ENCODE results near the gene EXPH5. TPM values are rescaled to one million over a fixed set of nuclear protein-coding genes. Genes with fewer than 3 reads are reported as not detected.
A peak's percentile ranks its signal among the peaks of the same experiment; 100 is the strongest.

EXPH5 gene
- total RNA-seq, 1 experiment from 2014 or later: 18.1 TPM

DNA sequence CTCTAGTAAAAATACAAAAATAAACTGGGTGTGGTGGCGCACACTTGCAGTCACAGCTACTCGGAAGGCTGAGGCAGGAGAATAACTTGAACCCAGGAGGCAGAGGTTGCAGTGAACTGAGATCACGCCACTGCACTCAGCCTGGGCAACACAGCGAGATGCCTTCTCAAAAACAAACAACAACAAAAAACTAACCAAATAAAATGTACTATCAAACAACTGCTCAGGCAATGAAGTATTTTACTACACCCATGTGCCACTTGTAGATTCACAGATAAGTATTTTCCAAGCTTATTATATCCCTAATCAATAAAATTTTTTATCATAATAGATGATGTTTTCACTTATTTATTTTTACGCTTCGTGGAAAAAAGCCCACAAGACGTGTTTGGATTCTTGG lies 127.2 kb downstream of the EXPH5 start:
- peak overlapping the region; percentile 68 for H3K4me3 ChIP-seq (ENCODE audit: low read depth, low read length)
- TF ChIP-seq, protein P1, sequence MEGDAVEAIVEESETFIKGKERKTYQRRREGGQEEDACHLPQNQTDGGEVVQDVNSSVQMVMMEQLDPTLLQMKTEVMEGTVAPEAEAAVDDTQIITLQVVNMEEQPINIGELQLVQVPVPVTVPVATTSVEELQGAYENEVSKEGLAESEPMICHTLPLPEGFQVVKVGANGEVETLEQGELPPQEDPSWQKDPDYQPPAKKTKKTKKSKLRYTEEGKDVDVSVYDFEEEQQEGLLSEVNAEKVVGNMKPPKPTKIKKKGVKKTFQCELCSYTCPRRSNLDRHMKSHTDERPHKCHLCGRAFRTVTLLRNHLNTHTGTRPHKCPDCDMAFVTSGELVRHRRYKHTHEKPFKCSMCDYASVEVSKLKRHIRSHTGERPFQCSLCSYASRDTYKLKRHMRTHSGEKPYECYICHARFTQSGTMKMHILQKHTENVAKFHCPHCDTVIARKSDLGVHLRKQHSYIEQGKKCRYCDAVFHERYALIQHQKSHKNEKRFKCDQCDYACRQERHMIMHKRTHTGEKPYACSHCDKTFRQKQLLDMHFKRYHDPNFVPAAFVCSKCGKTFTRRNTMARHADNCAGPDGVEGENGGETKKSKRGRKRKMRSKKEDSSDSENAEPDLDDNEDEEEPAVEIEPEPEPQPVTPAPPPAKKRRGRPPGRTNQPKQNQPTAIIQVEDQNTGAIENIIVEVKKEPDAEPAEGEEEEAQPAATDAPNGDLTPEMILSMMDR (IDR thresholded peaks at IDR 0.05; ENCODE audit: insufficient read depth in 1 of 2, low read depth in 1 of 2, low read length in 1 of 2, severe bottlenecking in 1 of 2, unreplicated experiment in 1 of 2): no peak
- no peaks in the 10 kb centered on the region for H3K36me3 ChIP-seq (ENCODE audit: control insufficient read depth, insufficient read depth, low read length)
- DNase-seq: no peak
- peaks cover 17% of the 10 kb centered on the region for H3K4me1 Mint-ChIP-seq (ENCODE audit: low read depth, unreplicated experiment)
- ChIA-PET POLR2A (interaction anchor here (0.6 to 1.5 kb wide), 2 partner anchors 45 to 198 kb away, joined by 3 to 7 read pairs; partner anchors contain the start of gene DDX10), CTCF (interaction anchor here (1.0 kb wide), 1 partner anchor 244 kb away, joined by 6 read pairs; the partner anchor contains the start of genes ATM and NPAT)
- intact Hi-C loops (cut with micrococcal nuclease; ENCODE audit: unreplicated experiment): loop anchor here (2.0 to 10.0 kb wide), 3 partner anchors 50 to 342 kb away; partner anchors contain the start of gene ACAT1
- H3K9me3 Mint-ChIP-seq (ENCODE audit: unreplicated experiment): no peaks in the 10 kb centered on the region
- peaks cover 9% of the 10 kb centered on the region for H3K4me1 ChIP-seq
- H3K9me3 ChIP-seq: no peaks in the 10 kb centered on the region
- peak overlapping the region; percentile 97 for H3K4me3 Mint-ChIP-seq (ENCODE audit: unreplicated experiment)
- no TSS peak for BruUV-seq (replicated peaks)
- H3K27me3 ChIP-seq (replicated peaks; ENCODE audit: control insufficient read depth, insufficient read depth, low read length): no peaks in the 10 kb centered on the region
- peaks cover 7% of the 10 kb centered on the region for H3K36me3 Mint-ChIP-seq (ENCODE audit: insufficient read depth, unreplicated experiment)
- no peaks in the 10 kb centered on the region for H3K27me3 Mint-ChIP-seq (ENCODE audit: insufficient read depth, unreplicated experiment)
- H3K27ac Mint-ChIP-seq (ENCODE audit: unreplicated experiment): peak overlapping the region; percentile 100

Other genes starting within 250 kb of the EXPH5 start
- 0.86 and 1.0 TPM in 2 replicates for gene C11orf65, start 126.2 kb downstream of the EXPH5 start, total RNA-seq (2022)
- gene POGLUT3, start 95.4 kb downstream of the EXPH5 start, total RNA-seq (2022): 87.2 and 87.5 TPM in 2 replicates
- gene DDX10, start 71.3 kb upstream of the EXPH5 start, total RNA-seq (2022): 72.5 and 78.3 TPM in 2 replicates

All from Caco-2 (cell line).